ENCODE data around the gene CYS1.

DNA sequence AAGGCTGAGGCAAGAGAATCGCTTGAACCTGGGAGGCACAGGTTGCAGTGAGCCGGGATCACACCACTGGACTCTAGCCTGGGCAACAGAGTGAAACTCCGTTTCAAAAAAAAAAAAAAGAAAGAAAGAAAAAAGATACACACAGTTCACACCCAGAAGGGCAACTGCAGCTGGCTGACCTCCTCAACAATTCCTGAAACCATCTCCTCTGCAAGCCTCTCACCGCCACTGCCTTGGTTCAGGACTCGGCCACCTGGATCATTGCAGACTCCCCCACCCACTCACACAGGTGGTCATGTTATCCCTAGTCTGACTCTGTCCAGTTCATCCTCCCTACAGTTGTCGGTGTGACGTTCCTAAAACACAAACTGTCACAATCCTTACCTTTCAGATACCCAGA is 2.2 kb downstream of the CYS1 start:
- TF ChIP-seq, protein P1, sequence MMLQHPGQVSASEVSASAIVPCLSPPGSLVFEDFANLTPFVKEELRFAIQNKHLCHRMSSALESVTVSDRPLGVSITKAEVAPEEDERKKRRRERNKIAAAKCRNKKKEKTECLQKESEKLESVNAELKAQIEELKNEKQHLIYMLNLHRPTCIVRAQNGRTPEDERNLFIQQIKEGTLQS (IDR thresholded peaks at IDR 0.05; ENCODE audit: insufficient read depth, low read depth, low read length), result no peak
- TF ChIP-seq KDM1A (IDR thresholded peaks at IDR 0.05; ENCODE audit: borderline replicate concordance, low read length), result no peak
- TF ChIP-seq, protein P2, sequence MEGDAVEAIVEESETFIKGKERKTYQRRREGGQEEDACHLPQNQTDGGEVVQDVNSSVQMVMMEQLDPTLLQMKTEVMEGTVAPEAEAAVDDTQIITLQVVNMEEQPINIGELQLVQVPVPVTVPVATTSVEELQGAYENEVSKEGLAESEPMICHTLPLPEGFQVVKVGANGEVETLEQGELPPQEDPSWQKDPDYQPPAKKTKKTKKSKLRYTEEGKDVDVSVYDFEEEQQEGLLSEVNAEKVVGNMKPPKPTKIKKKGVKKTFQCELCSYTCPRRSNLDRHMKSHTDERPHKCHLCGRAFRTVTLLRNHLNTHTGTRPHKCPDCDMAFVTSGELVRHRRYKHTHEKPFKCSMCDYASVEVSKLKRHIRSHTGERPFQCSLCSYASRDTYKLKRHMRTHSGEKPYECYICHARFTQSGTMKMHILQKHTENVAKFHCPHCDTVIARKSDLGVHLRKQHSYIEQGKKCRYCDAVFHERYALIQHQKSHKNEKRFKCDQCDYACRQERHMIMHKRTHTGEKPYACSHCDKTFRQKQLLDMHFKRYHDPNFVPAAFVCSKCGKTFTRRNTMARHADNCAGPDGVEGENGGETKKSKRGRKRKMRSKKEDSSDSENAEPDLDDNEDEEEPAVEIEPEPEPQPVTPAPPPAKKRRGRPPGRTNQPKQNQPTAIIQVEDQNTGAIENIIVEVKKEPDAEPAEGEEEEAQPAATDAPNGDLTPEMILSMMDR (IDR thresholded peaks at IDR 0.05; ENCODE audit: control extremely low read depth in 1 of 3, insufficient read depth in 1 of 3, low read depth in 1 of 3, low read length in 3 of 3), result no peak
- no peak for TF ChIP-seq TBP (IDR thresholded peaks at IDR 0.05; ENCODE audit: low read depth, low read length)
- TF ChIP-seq, protein P3, sequence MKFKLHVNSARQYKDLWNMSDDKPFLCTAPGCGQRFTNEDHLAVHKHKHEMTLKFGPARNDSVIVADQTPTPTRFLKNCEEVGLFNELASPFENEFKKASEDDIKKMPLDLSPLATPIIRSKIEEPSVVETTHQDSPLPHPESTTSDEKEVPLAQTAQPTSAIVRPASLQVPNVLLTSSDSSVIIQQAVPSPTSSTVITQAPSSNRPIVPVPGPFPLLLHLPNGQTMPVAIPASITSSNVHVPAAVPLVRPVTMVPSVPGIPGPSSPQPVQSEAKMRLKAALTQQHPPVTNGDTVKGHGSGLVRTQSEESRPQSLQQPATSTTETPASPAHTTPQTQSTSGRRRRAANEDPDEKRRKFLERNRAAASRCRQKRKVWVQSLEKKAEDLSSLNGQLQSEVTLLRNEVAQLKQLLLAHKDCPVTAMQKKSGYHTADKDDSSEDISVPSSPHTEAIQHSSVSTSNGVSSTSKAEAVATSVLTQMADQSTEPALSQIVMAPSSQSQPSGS (IDR thresholded peaks at IDR 0.05; ENCODE audit: low read length), result no peak
- no peak for TF ChIP-seq JUND (IDR thresholded peaks at IDR 0.05; ENCODE audit: low read length)
- TF ChIP-seq POLR2A (IDR thresholded peaks at IDR 0.05; ENCODE audit: control extremely low read depth in 1 of 2, low read depth in 2 of 2, low read length in 2 of 2), result no peak
- TF ChIP-seq POLR2AphosphoS5 (IDR thresholded peaks at IDR 0.05; ENCODE audit: low read depth, low read length), result no peak
- TF ChIP-seq, protein P4, sequence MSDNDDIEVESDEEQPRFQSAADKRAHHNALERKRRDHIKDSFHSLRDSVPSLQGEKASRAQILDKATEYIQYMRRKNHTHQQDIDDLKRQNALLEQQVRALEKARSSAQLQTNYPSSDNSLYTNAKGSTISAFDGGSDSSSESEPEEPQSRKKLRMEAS (IDR thresholded peaks at IDR 0.05), result no peak
- TF ChIP-seq EGR1 (IDR thresholded peaks at IDR 0.05; ENCODE audit: borderline replicate concordance, low read depth, low read length), result no peak
- TF ChIP-seq, protein P5, sequence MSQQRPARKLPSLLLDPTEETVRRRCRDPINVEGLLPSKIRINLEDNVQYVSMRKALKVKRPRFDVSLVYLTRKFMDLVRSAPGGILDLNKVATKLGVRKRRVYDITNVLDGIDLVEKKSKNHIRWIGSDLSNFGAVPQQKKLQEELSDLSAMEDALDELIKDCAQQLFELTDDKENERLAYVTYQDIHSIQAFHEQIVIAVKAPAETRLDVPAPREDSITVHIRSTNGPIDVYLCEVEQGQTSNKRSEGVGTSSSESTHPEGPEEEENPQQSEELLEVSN (IDR thresholded peaks at IDR 0.05), result no peak

All from H1 (cell line).